DND-41 (cell line): ENCODE measurements around the gene ARPP21.

ENCODE experiments used
- ATAC-seq: fragments of 200-7000 bp; cut with Tn5 transposase; 3 replicates; pipeline ENCODE4 v1.9.1; 2021; ENCODE audit warnings: low read depth; ENCODE audit not compliant: insufficient read depth
- DNase-seq: peaks from one replicate; pipeline ENCODE4 v3.0.0-alpha.2; 2020
- H2AFZ ChIP-seq: 2 replicates; pipeline ENCODE4 v1.6.0; 2012; ENCODE audit warnings: low read depth, low read length
- H3K27ac ChIP-seq: 2 replicates; pipeline ENCODE4 v1.5.1; 2012; ENCODE audit warnings: low read length, inconsistent platforms
- H3K27me3 ChIP-seq: fragments of 200-600 bp; sonication (generic); 2 replicates; pipeline ENCODE4 v1.6.0; 2012; ENCODE audit warnings: low read length, mild to moderate bottlenecking, inconsistent platforms; ENCODE audit not compliant: insufficient read depth, poor library complexity
- H3K36me3 ChIP-seq: 2 replicates; pipeline ENCODE4 v1.5.1; 2012; ENCODE audit warnings: low read length, inconsistent platforms; ENCODE audit not compliant: insufficient read depth
- H3K4me1 ChIP-seq: 2 replicates; pipeline ENCODE4 v1.5.1; 2012; ENCODE audit warnings: mild to moderate bottlenecking, low read length; ENCODE audit not compliant: insufficient read depth
- H3K4me2 ChIP-seq: 2 replicates; pipeline ENCODE4 v1.6.0; 2012; ENCODE audit warnings: mild to moderate bottlenecking, moderate library complexity, low read length, inconsistent platforms; ENCODE audit not compliant: insufficient read depth
- H3K4me3 ChIP-seq, 2 experiments: fragments of 200-600 bp in 1 of 2; shearing (Covaris generic) in 1 of 2; 2 replicates each; pipeline ENCODE4 v1.5.1; 2012 to 2016; ENCODE audit warnings: inconsistent platforms in 2 of 2, low read length in 2 of 2, mild to moderate bottlenecking in 2 of 2, low read depth in 1 of 2, moderate library complexity in 1 of 2
- H3K79me2 ChIP-seq: 2 replicates; pipeline ENCODE4 v1.6.0; 2012; ENCODE audit warnings: low read length, inconsistent platforms; ENCODE audit not compliant: insufficient read depth
- H3K9ac ChIP-seq: 2 replicates; pipeline ENCODE4 v1.6.0; 2012; ENCODE audit warnings: low read depth, mild to moderate bottlenecking, inconsistent platforms, low read length, moderate library complexity
- H3K9me3 ChIP-seq: 2 replicates; pipeline ENCODE4 v1.5.1; 2012; ENCODE audit warnings: low read length, moderate library complexity, mild to moderate bottlenecking, inconsistent platforms; ENCODE audit not compliant: insufficient read depth, severe bottlenecking
- H4K20me1 ChIP-seq: 2 replicates; pipeline ENCODE4 v1.6.0; 2012; ENCODE audit warnings: low read length; ENCODE audit not compliant: insufficient read depth
- CTCF ChIP-seq: IDR thresholded peaks from 2 replicates; pipeline ENCODE4 v1.5.1; 2012; ENCODE audit warnings: borderline replicate concordance, low read length, moderate library complexity, mild to moderate bottlenecking; ENCODE audit not compliant: poor library complexity, severe bottlenecking; ENCODE audit errors: extremely low read depth
- EZH2 ChIP-seq: IDR thresholded peaks from 3 replicates; pipeline ENCODE4 v1.6.1; 2012; ENCODE audit warnings: borderline replicate concordance, low read depth, mild to moderate bottlenecking, moderate library complexity, low read length, inconsistent platforms; ENCODE audit not compliant: severe bottlenecking

ARPP21 gene

GRCh38 chr3:35737934-35738706 lies 98.8 kb downstream of the ARPP21 start:
- no peaks in the 10 kb centered on the region for H3K9me3 ChIP-seq
- no peak; the same call in 2 of the 3 replicates for ATAC-seq
- H4K20me1 ChIP-seq, result peaks cover 19% of the 10 kb centered on the region; the same call in 1 of the 2 replicates
- no peak overlapping the region for H3K4me2 ChIP-seq
- no peak overlapping the region for H3K9ac ChIP-seq
- H3K4me1 ChIP-seq, result no peaks in the 10 kb centered on the region; the same call in 1 of the 2 replicates
- H3K27ac ChIP-seq, result no peak overlapping the region
- H2AFZ ChIP-seq, result no peak overlapping the region
- TF ChIP-seq EZH2 (no peak), CTCF (no peak)
- H3K79me2 ChIP-seq, result peaks cover 79% of the 10 kb centered on the region
- H3K27me3 ChIP-seq, result no peaks in the 10 kb centered on the region
- no peak for DNase-seq
- H3K4me3 ChIP-seq, result no peak overlapping the region
- H3K36me3 ChIP-seq, result peaks cover 100% of the 10 kb centered on the region

GRCh38 chr3:35739181-35739809 lies 100.0 kb downstream of the ARPP21 start:
- DNase-seq, result no peak
- ATAC-seq, result no peak
- Histone ChIP-seq H3K4me2 (no peak overlapping the region), H4K20me1 (peaks cover 22% of the 10 kb centered on the region; the same call in 1 of the 2 replicates), H3K79me2 (peaks cover 81% of the 10 kb centered on the region), H2AFZ (no peak overlapping the region), H3K27me3 (no peaks in the 10 kb centered on the region), H3K9me3 (no peaks in the 10 kb centered on the region), H3K27ac (0 out of 2 replicates have a peak overlapping the region, but pooled peaks have one; percentile 6), H3K36me3 (peaks cover 100% of the 10 kb centered on the region), H3K4me1 (peaks cover under 1% of the 10 kb centered on the region; the same call in 1 of the 2 replicates), H3K9ac (no peak overlapping the region), H3K4me3 (no peak overlapping the region)
- TF ChIP-seq EZH2 (no peak), CTCF (no peak)

- H2AFZ ChIP-seq, result no peak overlapping the region
- no peaks in the 10 kb centered on the region for H3K27me3 ChIP-seq
- peaks cover 100% of the 10 kb centered on the region for H3K36me3 ChIP-seq
- ATAC-seq (no peak), DNase-seq (no peak)
- no peak overlapping the region for H3K4me2 ChIP-seq
- 0 out of 2 replicates have a peak overlapping the region, but pooled peaks have one; percentile 6 for H3K27ac ChIP-seq
- H3K79me2 ChIP-seq, result peaks cover 80% of the 10 kb centered on the region
- no peak overlapping the region for H3K9ac ChIP-seq
- TF ChIP-seq EZH2 (no peak), CTCF (no peak)
- H3K9me3 ChIP-seq, result no peaks in the 10 kb centered on the region
- H3K4me3 ChIP-seq, result no peak overlapping the region
- H4K20me1 ChIP-seq, result peaks cover 25% of the 10 kb centered on the region; the same call in 1 of the 2 replicates
- H3K4me1 ChIP-seq, result peaks cover 7% of the 10 kb centered on the region; the same call in 1 of the 2 replicates
These were observed 100.7 kb downstream of the ARPP21 start for GRCh38 chr3:35739964-35740527.
